ENCODE measurements around the gene TXNDC8. TPM values are rescaled to one million over a fixed set of nuclear protein-coding genes. Genes with fewer than 3 reads are reported as not detected.

TXNDC8 gene
- total RNA-seq, 1 experiment from 2014 or later = not detected

DNA sequence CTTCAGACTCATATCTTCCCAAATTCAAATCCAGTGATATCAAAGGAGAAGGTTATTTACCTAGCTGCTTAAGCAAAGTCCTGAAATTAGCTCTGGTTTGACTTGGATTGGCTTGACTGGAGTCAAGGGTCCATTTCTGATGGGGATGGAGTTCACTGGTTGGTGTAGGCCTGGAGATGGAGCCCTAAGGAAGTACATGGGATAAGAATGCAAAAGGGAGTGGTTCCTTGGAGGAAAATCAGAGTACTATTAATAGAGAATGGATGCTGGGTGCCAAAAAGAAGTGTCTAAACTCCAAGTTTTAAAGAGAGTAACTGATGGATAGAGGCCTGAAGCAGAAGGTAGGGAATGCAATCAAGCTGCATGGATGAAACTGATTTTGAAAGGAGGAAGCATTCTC is 13.8 kb downstream of the TXNDC8 start:
- H3K4me3 Mint-ChIP-seq (ENCODE audit: unreplicated experiment) = no peak overlapping the region
- ChIA-PET CTCF (interaction anchor here (0.6 to 1.6 kb wide), 6 partner anchors 13 to 300 kb away, joined by 3 to 4 read pairs (median 4); no protein-coding TSS in a partner anchor), POLR2A (interaction anchor here (0.8 to 1.2 kb wide), 2 partner anchors 10 to 67 kb away, joined by 3 to 5 read pairs; partner anchors contain the start of gene TXN)
- no TSS peak for BruUV-seq (replicated peaks)
- no peaks in the 10 kb centered on the region for H3K36me3 Mint-ChIP-seq (ENCODE audit: insufficient read depth, unreplicated experiment)
- H3K27me3 Mint-ChIP-seq (ENCODE audit: insufficient read depth, unreplicated experiment) = no peaks in the 10 kb centered on the region
- peaks cover 17% of the 10 kb centered on the region for H3K4me1 Mint-ChIP-seq (ENCODE audit: insufficient read depth, unreplicated experiment)
- no peak overlapping the region for H3K27ac Mint-ChIP-seq (ENCODE audit: low read depth, unreplicated experiment)
- no peaks in the 10 kb centered on the region for H3K9me3 Mint-ChIP-seq (ENCODE audit: unreplicated experiment)
- TF ChIP-seq, protein P1, sequence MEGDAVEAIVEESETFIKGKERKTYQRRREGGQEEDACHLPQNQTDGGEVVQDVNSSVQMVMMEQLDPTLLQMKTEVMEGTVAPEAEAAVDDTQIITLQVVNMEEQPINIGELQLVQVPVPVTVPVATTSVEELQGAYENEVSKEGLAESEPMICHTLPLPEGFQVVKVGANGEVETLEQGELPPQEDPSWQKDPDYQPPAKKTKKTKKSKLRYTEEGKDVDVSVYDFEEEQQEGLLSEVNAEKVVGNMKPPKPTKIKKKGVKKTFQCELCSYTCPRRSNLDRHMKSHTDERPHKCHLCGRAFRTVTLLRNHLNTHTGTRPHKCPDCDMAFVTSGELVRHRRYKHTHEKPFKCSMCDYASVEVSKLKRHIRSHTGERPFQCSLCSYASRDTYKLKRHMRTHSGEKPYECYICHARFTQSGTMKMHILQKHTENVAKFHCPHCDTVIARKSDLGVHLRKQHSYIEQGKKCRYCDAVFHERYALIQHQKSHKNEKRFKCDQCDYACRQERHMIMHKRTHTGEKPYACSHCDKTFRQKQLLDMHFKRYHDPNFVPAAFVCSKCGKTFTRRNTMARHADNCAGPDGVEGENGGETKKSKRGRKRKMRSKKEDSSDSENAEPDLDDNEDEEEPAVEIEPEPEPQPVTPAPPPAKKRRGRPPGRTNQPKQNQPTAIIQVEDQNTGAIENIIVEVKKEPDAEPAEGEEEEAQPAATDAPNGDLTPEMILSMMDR (IDR thresholded peaks at IDR 0.05; ENCODE audit: unreplicated experiment) = no peak
- DNase-seq (ENCODE audit: unreplicated experiment) = no peak
- intact Hi-C loops (cut with micrococcal nuclease) = no loop called here

DNA sequence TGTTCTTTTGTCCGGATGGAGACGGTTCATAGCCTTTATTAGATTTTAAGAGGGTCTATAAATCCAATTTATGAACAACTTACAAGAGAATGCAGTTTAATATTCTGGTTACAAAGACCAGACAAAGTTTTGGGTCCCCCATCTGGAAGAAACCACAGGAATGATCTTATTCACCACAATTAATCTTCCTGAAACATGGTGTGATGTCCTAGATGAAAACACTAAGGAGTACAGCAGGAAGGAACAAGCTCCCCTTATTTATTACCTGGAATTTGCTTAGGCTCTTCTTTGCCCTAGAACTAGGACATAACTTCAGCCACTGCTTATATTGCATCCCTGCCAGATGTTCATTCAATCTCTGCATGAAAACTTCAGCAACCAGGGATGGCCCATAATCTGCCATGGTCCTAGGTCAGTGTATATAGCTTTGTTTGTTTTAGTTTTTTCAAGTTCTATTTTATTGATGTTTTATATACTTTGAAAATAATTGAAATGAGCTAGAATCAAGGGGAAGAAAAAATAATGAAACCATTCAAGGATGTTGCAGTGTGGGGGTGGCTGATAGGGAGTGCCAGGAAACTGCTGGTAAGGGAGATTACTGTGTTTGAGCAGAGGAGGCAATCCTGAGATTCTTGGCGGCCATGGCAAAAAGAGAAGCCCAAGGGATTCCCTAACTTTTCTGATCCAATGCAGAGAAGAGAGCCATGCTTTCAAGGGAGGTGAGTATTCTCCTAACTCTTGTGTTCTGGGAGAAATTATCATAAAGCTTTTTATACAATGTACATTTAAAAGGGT is 16.8 kb downstream of the TXNDC8 start:
- no TSS peak for BruUV-seq (replicated peaks)
- DNase-seq (ENCODE audit: unreplicated experiment) = no peak
- intact Hi-C loops (cut with micrococcal nuclease) = no loop called here
- ChIA-PET POLR2A (no interaction called here), CTCF (interaction anchor here (0.7 to 0.9 kb wide), 2 partner anchors 303 to 479 kb away, joined by 3 to 6 read pairs; no protein-coding TSS in a partner anchor)
- Mint-ChIP-seq H3K36me3 (ENCODE audit: insufficient read depth, unreplicated experiment) (no peaks in the 10 kb centered on the region), H3K9me3 (ENCODE audit: unreplicated experiment) (no peaks in the 10 kb centered on the region), H3K4me1 (ENCODE audit: insufficient read depth, unreplicated experiment) (peaks cover 11% of the 10 kb centered on the region), H3K27me3 (ENCODE audit: insufficient read depth, unreplicated experiment) (no peaks in the 10 kb centered on the region), H3K4me3 (ENCODE audit: unreplicated experiment) (no peak overlapping the region), H3K27ac (ENCODE audit: low read depth, unreplicated experiment) (no peak overlapping the region)
- TF ChIP-seq, protein P1 (IDR thresholded peaks at IDR 0.05; ENCODE audit: unreplicated experiment) = no peak

DNA sequence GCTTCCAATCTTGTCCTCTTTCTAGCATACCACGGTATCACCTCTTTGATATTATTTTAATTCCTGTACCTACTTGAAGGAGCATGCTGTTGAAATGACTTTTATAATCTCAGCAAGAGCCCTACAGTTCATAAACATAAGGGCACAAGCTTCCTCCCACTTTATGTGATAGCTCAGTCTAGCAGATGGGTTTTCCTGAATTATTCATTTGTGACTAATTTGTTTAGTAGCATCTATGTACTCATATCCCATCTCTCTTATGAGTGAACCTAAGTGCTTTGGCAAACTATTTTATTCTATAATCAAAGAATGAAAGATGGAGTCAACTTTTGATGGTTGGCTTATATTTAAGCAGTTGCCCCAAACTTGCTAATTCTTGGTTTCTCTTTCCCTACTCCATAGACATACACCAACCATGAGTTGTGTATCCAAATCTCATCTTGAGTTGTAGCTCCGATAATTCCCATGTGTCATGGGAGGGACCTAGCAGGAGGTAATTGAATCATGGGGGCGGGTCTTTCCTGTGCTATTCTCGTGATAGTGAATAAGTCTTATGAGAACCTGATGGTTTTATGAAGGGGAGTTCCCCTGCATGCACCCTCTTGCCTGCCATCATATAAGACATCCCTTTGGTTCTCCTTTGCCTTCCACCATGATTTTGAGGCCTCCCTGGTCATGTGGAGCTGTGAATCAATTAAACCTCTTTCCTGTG is 17.7 kb downstream of the TXNDC8 start:
- Mint-ChIP-seq H3K4me3 (ENCODE audit: unreplicated experiment) (no peak overlapping the region), H3K27me3 (ENCODE audit: insufficient read depth, unreplicated experiment) (no peaks in the 10 kb centered on the region), H3K9me3 (ENCODE audit: unreplicated experiment) (no peaks in the 10 kb centered on the region), H3K27ac (ENCODE audit: low read depth, unreplicated experiment) (no peak overlapping the region), H3K4me1 (ENCODE audit: insufficient read depth, unreplicated experiment) (peaks cover 11% of the 10 kb centered on the region), H3K36me3 (ENCODE audit: insufficient read depth, unreplicated experiment) (no peaks in the 10 kb centered on the region)
- POLR2A ChIA-PET = no interaction called here
- TF ChIP-seq, protein P1 (IDR thresholded peaks at IDR 0.05; ENCODE audit: unreplicated experiment) = no peak
- DNase-seq (ENCODE audit: unreplicated experiment) = no peak
- no TSS peak for BruUV-seq (replicated peaks)
- intact Hi-C loops (cut with micrococcal nuclease) = no loop called here
- CTCF ChIA-PET = no interaction called here

DNA sequence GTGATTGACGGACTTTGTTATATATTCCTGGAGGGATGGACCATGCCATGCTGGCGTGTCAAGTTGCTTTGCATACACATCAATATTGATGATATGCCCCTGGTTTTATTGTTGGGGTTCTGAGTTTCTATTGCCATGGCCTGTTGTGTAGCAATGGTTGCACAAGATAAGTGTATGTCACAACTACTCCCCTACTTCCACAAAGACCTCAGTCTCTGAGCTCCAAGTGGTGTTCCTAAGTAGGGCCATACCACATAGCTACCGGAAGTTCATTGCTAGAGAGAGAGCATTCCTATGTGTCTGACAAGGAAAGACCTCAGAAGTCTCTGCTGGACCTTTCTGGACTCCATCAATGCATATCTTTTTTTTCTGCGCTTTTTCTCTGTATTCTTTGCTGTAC is 19.8 kb downstream of the TXNDC8 start:
- no peak overlapping the region for H3K27ac Mint-ChIP-seq (ENCODE audit: low read depth, unreplicated experiment)
- CTCF ChIA-PET = no interaction called here
- no TSS peak for BruUV-seq (replicated peaks)

More for the DNA sequence above, 19.8 kb downstream of the TXNDC8 start:
- Mint-ChIP-seq H3K27me3 (ENCODE audit: insufficient read depth, unreplicated experiment) (no peaks in the 10 kb centered on the region), H3K4me3 (ENCODE audit: unreplicated experiment) (no peak overlapping the region), H3K9me3 (ENCODE audit: unreplicated experiment) (no peaks in the 10 kb centered on the region), H3K36me3 (ENCODE audit: insufficient read depth, unreplicated experiment) (no peaks in the 10 kb centered on the region), H3K4me1 (ENCODE audit: insufficient read depth, unreplicated experiment) (peaks cover 6% of the 10 kb centered on the region)
- TF ChIP-seq, protein P1 (IDR thresholded peaks at IDR 0.05; ENCODE audit: unreplicated experiment) = no peak
- POLR2A ChIA-PET = no interaction called here
- intact Hi-C loops (cut with micrococcal nuclease) = no loop called here
- no peak for DNase-seq (ENCODE audit: unreplicated experiment)

Measured in MCF 10A (cell line).